CD4-positive, alpha-beta T cell treated with Interleukin-2 at 100 ng/mL for 4 hours (primary cell): ENCODE data around the gene PRSS23.
"Not testable (repeated sequence)": the region's sequence is repeated elsewhere in the genome, so short reads cannot be mapped to it uniquely, and the experiment has no call there.

Experiments
- DNase-seq: peaks from one replicate; pipeline ENCODE4 v3.0.0-alpha.2; 2020; ENCODE audit warnings: low spot score

Gene PRSS23, protein sequence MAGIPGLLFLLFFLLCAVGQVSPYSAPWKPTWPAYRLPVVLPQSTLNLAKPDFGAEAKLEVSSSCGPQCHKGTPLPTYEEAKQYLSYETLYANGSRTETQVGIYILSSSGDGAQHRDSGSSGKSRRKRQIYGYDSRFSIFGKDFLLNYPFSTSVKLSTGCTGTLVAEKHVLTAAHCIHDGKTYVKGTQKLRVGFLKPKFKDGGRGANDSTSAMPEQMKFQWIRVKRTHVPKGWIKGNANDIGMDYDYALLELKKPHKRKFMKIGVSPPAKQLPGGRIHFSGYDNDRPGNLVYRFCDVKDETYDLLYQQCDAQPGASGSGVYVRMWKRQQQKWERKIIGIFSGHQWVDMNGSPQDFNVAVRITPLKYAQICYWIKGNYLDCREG

DNA sequence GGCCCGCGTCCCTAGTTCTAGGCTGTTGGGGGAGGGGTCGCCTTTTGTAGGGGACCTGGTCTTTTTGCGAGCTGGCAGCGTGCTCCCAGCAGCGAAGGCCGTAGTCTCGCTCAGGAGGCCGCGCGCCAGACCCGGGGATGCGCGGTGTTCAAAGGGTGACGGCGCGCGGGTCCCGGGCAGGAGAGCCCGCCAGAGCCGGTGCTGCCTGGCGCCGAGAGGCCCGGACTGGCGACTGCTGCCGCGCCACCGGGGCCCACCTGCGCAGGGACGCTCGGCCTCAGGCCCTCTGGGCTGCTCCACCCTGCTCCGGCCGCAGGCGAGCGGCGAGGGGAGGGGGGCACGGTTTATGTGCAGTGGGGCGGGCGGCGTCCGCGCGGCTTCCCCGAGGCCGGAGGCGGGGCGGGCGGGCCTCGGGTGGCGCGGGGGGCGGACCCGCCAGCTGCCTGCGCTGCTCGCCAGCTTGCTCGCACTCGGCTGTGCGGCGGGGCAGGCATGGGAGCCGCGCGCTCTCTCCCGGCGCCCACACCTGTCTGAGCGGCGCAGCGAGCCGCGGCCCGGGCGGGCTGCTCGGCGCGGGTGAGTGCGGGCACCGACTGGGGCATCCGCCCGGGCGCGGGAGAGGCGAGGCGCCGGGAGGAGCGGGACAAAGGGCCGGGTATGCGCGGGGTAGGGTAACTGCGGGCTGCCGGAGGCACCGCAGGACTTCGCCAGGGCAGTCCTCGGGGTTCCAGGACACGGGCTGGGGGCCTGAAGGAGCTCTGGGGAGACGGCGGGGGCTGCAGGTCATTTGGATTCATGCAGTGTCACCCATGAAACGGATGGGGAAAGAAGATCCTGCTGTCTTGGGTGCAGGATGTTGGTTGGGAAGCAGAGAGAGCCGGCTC, at the start of gene PRSS23:
Gene PRSS23 (plus strand): TSS at position 467 of the 884 bp plus-strand sequence. CDS start 7,102 bp downstream, outside the sequence.
- DNase-seq, result no peak

DNA sequence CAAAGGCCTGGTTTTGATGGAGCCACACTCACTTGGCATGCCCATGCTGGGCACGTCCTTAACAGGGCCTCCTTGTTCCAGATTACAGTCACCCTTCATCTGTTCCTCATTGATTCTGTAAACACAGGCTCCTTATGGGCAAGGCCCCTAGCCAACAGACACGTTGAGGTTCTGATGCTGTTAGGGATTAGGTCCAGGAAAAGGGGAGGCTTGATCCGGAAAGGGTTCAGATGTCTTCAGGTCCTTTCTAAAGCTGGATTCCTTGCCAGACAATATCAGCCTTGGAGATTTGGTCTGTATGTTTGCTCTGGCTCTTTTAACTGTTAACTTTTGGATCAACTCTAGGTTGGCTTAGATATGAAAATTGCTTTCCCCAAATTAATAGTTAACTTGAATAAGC, 46.9 kb upstream of the PRSS23 start:
- DNase-seq, result no peak

DNA sequence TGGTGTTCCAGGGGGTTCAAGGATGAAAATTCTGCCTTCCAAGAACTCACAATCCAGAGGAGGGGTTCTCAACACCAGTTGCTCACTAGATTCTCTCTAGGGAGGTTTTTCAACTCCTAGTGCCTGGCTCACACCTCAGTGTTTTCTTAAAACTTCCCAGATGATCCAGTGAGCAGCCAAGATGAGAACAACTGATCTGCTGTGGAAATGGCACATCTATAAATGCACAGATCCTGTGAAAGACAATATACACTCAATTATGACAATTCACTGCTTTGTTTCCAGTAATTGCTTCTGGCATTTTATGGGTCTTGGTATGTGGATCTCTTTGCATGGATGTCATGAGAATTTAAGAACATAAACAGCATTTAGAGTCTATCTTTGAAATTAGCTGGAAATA, 45.2 kb upstream of the PRSS23 start:
- no peak for DNase-seq

DNA sequence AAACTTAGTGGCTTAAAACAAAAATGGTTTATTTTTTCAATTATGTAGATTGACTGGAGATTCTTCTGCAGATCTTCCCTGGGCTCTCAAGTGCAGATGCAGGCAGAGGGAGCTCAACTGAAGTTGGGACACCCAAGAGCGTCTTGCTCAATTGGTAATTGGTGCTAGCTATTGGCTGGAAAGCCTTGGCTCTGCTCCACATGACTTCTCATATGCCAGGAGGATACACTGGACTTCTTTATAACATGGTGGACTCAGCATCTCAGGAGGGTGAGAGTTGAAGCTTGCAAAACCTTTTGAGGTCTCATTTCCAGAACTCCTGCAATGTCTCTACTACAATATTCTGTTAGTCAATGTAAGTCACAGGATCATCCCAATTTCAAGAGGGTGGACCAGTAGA, 42.2 kb upstream of the PRSS23 start:
- DNase-seq, result no peak

DNA sequence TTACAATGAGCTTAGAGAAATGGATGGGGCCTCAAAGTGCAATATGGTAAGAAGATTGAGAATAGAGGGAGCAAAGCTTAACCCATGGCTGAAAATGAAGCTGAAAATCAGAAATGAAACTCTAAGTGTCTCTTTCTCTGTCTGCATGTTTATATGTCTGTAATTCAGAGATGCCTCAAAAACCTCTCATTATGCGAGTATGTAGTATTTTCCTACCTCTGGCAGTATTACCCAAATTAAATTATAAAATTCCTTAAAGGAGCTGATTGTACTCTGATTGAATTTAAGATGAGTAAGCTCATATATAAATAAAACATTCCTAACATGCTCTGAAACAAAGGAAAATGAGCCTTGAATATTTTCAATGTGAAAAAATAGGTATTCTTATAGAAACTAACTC, 39.8 kb upstream of the PRSS23 start:
- no peak for DNase-seq

DNA sequence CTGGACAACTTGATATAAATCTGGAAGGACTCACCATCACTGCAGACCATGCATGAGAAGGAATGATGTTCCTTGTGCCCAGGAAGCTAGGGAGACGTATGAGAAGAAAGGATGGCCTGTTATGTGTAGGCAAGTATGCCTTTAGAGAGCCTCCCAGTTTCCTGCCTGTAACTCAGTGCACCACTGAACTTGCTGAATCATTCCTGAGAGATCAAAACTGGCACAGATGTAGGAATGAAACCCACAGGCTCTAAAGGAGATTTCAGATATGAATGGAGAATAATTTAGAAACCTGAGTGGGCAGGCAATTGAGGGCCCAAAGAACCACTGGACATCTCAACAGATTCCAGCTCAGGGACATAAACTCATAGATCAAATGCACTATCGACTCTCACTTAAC, 38.4 kb upstream of the PRSS23 start:
- no peak for DNase-seq

GRCh38 chr11:86765203-86765602, 35.1 kb upstream of the PRSS23 start:
- DNase-seq, result no peak

GRCh38 chr11:86765878-86766277, 34.5 kb upstream of the PRSS23 start:
- no peak for DNase-seq

DNA sequence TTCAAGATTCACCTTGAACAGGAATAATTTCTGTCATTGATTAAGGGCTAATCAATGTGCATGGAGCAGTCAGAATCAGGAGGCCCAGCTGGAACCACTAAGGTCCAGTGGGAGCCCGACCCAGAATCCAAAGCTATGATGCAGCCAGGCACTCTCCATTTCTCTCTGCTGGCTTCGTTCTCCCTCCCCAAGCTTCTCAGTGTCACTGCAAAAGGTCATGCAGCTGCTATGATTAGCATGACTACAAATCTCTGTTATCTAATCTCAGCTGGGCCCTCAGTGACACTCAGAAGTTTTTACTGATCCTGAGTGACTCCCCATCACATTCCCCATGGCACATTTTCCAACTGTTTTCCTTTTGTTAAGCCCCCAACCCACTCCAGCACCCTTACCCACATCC, 31.1 kb upstream of the PRSS23 start:
- no peak for DNase-seq

- DNase-seq, result not testable (repeated sequence)
Observed at GRCh38 chr11:86770473-86771027, 29.8 kb upstream of the PRSS23 start.

DNA sequence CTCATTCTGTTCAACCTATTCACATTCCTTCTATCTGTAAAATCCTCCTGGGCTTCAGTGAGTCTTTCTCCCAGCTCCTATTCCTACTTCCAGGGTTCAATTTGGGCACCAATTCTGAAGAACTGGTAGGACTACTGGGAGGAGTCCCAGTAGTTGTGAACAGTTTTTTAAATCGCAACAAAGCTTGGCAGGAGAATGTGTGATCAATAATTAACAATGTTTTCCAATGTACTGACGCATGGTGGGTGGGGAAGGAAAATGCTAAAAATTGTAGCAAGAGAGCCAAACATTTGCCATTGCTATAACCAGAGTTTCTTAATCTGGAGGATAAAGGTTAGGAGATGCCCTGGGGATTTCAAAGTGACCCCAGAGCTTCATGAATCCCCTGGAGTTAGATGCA, 27.3 kb upstream of the PRSS23 start:
- no peak for DNase-seq

GRCh38 chr11:86773513-86774252, 26.7 kb upstream of the PRSS23 start:
- no peak for DNase-seq

DNA sequence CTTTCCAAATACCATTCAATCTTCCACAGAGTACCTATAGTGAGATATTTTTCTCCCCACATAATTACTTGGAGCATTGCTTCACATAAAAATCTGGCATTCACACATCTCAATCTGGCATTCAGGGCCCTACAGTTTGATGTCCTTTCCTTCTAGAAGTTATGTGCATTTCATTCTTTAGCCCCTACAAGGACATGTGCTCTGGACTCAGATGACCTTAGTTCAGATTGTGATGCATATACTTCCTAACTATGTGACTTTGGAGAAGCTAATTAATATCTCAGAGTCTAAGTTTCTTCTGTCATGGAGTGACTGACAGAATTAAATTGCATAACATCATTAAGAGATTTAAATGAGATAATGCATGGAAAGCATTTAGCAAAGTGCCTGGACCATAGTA, 25.9 kb upstream of the PRSS23 start:
- DNase-seq, result no peak

- DNase-seq, result no peak
Observed at GRCh38 chr11:86775361-86775760, 25.0 kb upstream of the PRSS23 start.

DNA sequence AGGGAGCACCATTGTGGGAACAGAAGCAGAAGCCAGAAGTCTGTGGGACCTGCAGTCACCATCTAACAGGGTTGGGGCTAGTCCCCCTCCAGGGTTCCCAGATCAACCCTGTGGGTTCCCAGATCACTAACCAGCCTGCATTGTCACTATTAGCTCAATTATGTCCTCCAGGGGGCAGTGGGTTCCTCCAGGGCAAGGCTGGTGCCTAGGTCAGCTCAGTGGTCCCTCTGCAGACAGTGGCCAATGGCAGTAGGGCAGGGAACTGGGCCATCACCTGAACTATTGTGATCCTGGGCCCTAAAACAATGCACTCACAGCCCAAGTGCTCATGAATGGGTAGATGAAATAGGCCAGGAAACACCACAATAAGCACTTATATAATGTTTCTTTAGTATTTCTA, 18.8 kb upstream of the PRSS23 start:
- no peak for DNase-seq

DNA sequence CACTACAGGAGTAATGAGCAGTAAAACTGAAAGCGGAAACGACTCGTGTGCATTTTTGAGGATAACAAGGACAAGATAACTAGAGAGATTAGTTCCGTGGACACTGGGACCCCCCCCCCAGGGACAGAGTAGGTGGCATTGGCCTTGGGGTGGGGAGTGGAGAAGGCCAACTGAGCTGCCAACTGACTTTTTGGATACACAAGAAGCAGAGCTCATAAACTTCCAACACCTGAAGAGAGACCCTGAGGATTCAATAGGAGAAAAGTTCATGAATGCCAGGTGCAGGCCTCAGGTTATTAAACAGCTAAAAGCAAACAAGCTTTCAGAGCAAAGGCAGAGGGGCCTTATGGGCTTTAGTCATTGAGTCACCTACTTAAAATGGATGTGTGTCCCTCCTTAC, 17.6 kb upstream of the PRSS23 start:
- no peak for DNase-seq

DNA sequence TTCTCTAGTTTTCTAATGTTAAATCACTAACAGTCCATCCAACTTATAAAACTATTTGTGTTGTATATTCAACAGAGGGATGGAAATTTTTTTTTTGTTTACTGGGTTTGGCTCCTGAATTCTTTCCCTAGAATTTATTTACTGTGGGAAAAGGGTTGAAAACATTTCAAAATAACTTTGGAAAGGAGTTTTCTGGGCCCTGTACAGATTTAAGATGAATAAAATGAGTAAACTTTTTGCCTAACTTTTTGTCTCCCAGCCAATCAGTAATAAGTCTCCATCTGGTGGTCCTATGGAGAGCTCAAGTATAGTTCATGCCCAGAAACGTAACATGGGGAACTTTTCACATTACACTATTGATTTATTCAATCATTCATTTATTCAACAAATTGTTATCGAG, 16.7 kb upstream of the PRSS23 start:
- no peak for DNase-seq

DNA sequence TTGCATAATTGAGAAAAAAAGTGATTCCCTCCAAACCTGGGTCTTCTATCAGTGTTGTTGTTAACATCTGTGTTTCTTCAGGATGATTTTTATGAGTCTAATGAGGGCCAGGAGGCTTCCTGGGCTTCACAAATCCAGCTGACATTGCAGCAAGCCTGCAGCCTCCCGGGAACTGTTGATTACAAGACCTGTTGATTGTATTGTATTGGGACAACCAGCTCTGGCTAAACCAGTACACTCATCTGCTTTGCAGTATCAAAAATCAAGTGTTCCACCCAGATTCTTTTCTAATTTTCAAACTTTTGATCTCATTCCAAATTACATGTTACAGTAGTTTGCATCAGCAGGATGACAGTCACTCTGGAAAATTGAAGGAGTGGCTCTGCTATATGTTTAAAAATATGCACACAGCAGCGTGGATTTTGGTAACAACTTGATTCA, 16.1 kb upstream of the PRSS23 start:
- no peak for DNase-seq

DNA sequence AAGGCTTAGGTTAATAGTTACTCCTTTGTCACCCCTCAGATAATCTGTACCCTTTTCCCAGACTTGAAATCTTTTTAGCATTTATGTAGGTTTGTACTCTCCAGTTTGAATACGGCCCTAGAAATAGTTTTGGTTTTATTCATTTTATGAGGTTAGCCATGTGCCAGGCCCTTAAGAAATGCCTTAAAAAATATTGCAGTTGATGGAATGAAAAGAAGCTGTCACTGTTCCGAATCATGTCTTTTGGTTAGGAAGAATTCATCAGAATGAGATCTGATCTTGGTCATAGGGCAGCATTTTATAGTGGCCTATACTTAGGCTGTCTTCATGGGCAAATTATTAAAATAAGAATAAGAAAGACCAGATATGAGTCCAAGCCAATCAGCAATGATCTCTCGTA, 14.8 kb upstream of the PRSS23 start:
- DNase-seq, result no peak

- DNase-seq, result no peak
Observed at GRCh38 chr11:86787018-86787536, 13.3 kb upstream of the PRSS23 start.

- no peak for DNase-seq
Observed at GRCh38 chr11:86787656-86788055, 12.7 kb upstream of the PRSS23 start.

GRCh38 chr11:86790195-86790725, 10.1 kb upstream of the PRSS23 start:
- no peak for DNase-seq
